Ascending aorta (tissue), 2 donors: ENCODE measurements around the gene JMY. TPM values are rescaled to one million over a fixed set of nuclear protein-coding genes. Genes with fewer than 3 reads are reported as not detected.

Experiments
- DNase-seq, 2 donors: peaks; one replicate each; pipeline ENCODE4 v3.0.0-alpha.2; 2019; ENCODE audit warnings: low spot score in 2 of 2
- H3K27ac ChIP-seq, 2 donors: fragments of 200-600 bp; sonication (generic); one replicate each; pipeline ENCODE4 v1.5.1; 2016 to 2017; ENCODE audit warnings: mild to moderate bottlenecking in 1 of 2
- H3K27me3 ChIP-seq: fragments of 200-600 bp; sonication (generic); one replicate; pipeline ENCODE4 v1.5.1; 2017
- H3K36me3 ChIP-seq, 2 donors: fragments of 200-600 bp; sonication (generic); one replicate each; pipeline ENCODE4 v1.5.1; 2016
- H3K4me1 ChIP-seq, 2 donors: fragments of 200-600 bp; sonication (generic); one replicate each; pipeline ENCODE4 v1.5.1; 2016 to 2017; ENCODE audit warnings: mild to moderate bottlenecking in 1 of 2
- H3K4me3 ChIP-seq, 2 donors: fragments of 200-600 bp; sonication (generic); one replicate each; pipeline ENCODE4 v1.5.1; 2016 to 2017; ENCODE audit warnings: mild to moderate bottlenecking in 1 of 2
- H3K9me3 ChIP-seq, 2 donors: fragments of 200-600 bp; sonication (generic); one replicate each; pipeline ENCODE4 v1.5.1; 2016
- CTCF ChIP-seq, 3 experiments: fragments of 200-600 bp in 2 of 3; fragments of 450-650 bp in 1 of 3; sonication (generic) in 2 of 3; IDR thresholded peaks; one replicate each; pipeline ENCODE4 v1.5.1; 2016 to 2019; ENCODE audit warnings: antibody characterized with exemption in 3 of 3, mild to moderate bottlenecking in 1 of 3, moderate library complexity in 1 of 3
- intact Hi-C: fragments of 100-400 bp; cut with DNase I; formaldehyde crosslinking; loops from one replicate; pipeline ENCODE4 v1.15.1; 2023
- total RNA-seq: library from RNA; depleted of rRNA; stranded (reverse); fragments of >200 nt; gene quantifications from one replicate; pipeline ENCODE4 v1.1.0, GENCODE V29; 2016

Gene JMY
- total RNA-seq, 1 donor from 2014 or later, result 5.2 TPM

GRCh38 chr5:79255786-79256557 is 20.0 kb downstream of the JMY start:
- Histone ChIP-seq H3K4me3 (no peak overlapping the region), H3K9me3 (no peaks in the 10 kb centered on the region), H3K27me3 (no peaks in the 10 kb centered on the region), H3K27ac (no peak overlapping the region), H3K4me1 (no peaks in the 10 kb centered on the region), H3K36me3 (no peaks in the 10 kb centered on the region)
- no peak for DNase-seq
- intact Hi-C loops, result no loop called here
- peak in 1 of 3 experiments; percentile 18 for TF ChIP-seq CTCF (IDR thresholded peaks at IDR 0.05)

- H3K9me3 ChIP-seq, result no peaks in the 10 kb centered on the region
- no peaks in the 10 kb centered on the region for H3K4me1 ChIP-seq
- TF ChIP-seq CTCF (IDR thresholded peaks at IDR 0.05), result no peak
- no peak overlapping the region for H3K4me3 ChIP-seq
- intact Hi-C loops, result no loop called here
- H3K27me3 ChIP-seq, result no peaks in the 10 kb centered on the region
- H3K36me3 ChIP-seq, result no peaks in the 10 kb centered on the region
- DNase-seq, result no peak
- no peak overlapping the region for H3K27ac ChIP-seq
Measured at GRCh38 chr5:79256563-79256962, 20.6 kb downstream of the JMY start.

- Histone ChIP-seq H3K9me3 (no peaks in the 10 kb centered on the region), H3K36me3 (no peaks in the 10 kb centered on the region), H3K27me3 (no peaks in the 10 kb centered on the region), H3K4me1 (no peaks in the 10 kb centered on the region), H3K27ac (no peak overlapping the region), H3K4me3 (no peak overlapping the region)
- no peak for TF ChIP-seq CTCF (IDR thresholded peaks at IDR 0.05)
- DNase-seq, result no peak
- intact Hi-C loops, result no loop called here
Measured at GRCh38 chr5:79257314-79257713, 21.4 kb downstream of the JMY start.

GRCh38 chr5:79258801-79259200 is 22.9 kb downstream of the JMY start:
- Histone ChIP-seq H3K9me3 (no peaks in the 10 kb centered on the region), H3K36me3 (no peaks in the 10 kb centered on the region), H3K27ac (no peak overlapping the region), H3K27me3 (no peaks in the 10 kb centered on the region), H3K4me1 (no peaks in the 10 kb centered on the region), H3K4me3 (no peak overlapping the region)
- DNase-seq, result no peak
- intact Hi-C loops, result no loop called here
- no peak for TF ChIP-seq CTCF (IDR thresholded peaks at IDR 0.05)

GRCh38 chr5:79259383-79259782 is 23.5 kb downstream of the JMY start:
- H3K4me1 ChIP-seq, result no peaks in the 10 kb centered on the region
- no peaks in the 10 kb centered on the region for H3K9me3 ChIP-seq
- intact Hi-C loops, result no loop called here
- no peaks in the 10 kb centered on the region for H3K36me3 ChIP-seq
- H3K27ac ChIP-seq, result no peak overlapping the region
- no peak overlapping the region for H3K4me3 ChIP-seq
- DNase-seq, result no peak
- H3K27me3 ChIP-seq, result no peaks in the 10 kb centered on the region
- TF ChIP-seq CTCF (IDR thresholded peaks at IDR 0.05), result no peak
